CD4-positive, CD25-positive, alpha-beta regulatory T cell (primary cell): ENCODE results near the gene ETNK2. TPM values are rescaled to one million over a fixed set of nuclear protein-coding genes. Genes with fewer than 3 reads are reported as not detected.

Experiments
- ATAC-seq, 2 donors: fragments of 150-1000 bp; cut with Tn5 transposase; one replicate each; pipeline ENCODE4 v1.10.0; 2021; ENCODE audit warnings: low read depth in 2 of 2, moderate number of reproducible peaks in 2 of 2, moderate library complexity in 1 of 2
- DNase-seq, 3 donors: peaks; one replicate each; pipeline versions ENCODE4 v3.0.0 to v3.0.0-alpha.2; 2012 to 2022; ENCODE audit warnings: mixed read lengths in 1 of 3
- H3K27ac ChIP-seq: one replicate; pipeline ENCODE4 v1.7.0; 2013; ENCODE audit warnings: mild to moderate bottlenecking, low read length; ENCODE audit not compliant: insufficient read depth, poor library complexity, severe bottlenecking
- H3K27me3 ChIP-seq: one replicate; pipeline ENCODE4 v1.7.0; 2013; ENCODE audit warnings: low read length; ENCODE audit not compliant: control insufficient read depth, insufficient read depth
- H3K36me3 ChIP-seq: one replicate; pipeline ENCODE4 v1.7.0; 2013; ENCODE audit warnings: mild to moderate bottlenecking, low read length, moderate library complexity; ENCODE audit not compliant: control insufficient read depth, insufficient read depth
- H3K4me1 ChIP-seq: 2 replicates; pipeline ENCODE4 v1.7.0; 2013; ENCODE audit warnings: mild to moderate bottlenecking, low read length; ENCODE audit not compliant: insufficient read depth, control insufficient read depth, poor library complexity, severe bottlenecking
- H3K4me3 ChIP-seq: one replicate; pipeline ENCODE4 v1.7.0; 2013; ENCODE audit warnings: low read depth, mild to moderate bottlenecking, low read length, moderate library complexity
- H3K9me3 ChIP-seq, 2 experiments: 1 replicate in 1 of 2; 2 replicates in 1 of 2; pipeline ENCODE4 v1.7.0; 2013; ENCODE audit warnings: low read length in 2 of 2, mild to moderate bottlenecking in 1 of 2, moderate library complexity in 1 of 2; ENCODE audit not compliant: control insufficient read depth in 2 of 2
- H3K27ac Mint-ChIP-seq, 3 donors: one replicate each; pipeline ENCODE4 v1.8.0; 2020 to 2022; ENCODE audit warnings: mild to moderate bottlenecking in 3 of 3, mixed read lengths in 3 of 3, moderate library complexity in 2 of 3
- H3K27me3 Mint-ChIP-seq: one replicate; pipeline ENCODE4 v1.8.0; 2022; ENCODE audit warnings: mild to moderate bottlenecking, mixed read lengths
- H3K36me3 Mint-ChIP-seq: one replicate; pipeline ENCODE4 v1.8.0; 2020; ENCODE audit warnings: mixed read lengths
- H3K4me1 Mint-ChIP-seq, 4 donors: one replicate each; pipeline ENCODE4 v1.8.0; 2020 to 2022; ENCODE audit warnings: mixed read lengths in 4 of 4, mild to moderate bottlenecking in 1 of 4
- H3K4me3 Mint-ChIP-seq, 4 donors: one replicate each; pipeline ENCODE4 v1.8.0; 2020 to 2022; ENCODE audit warnings: mild to moderate bottlenecking in 4 of 4, mixed read lengths in 4 of 4, moderate library complexity in 3 of 4
- H3K9me3 Mint-ChIP-seq, 7 donors: one replicate each; pipeline ENCODE4 v1.8.0; 2020 to 2022; ENCODE audit warnings: mixed read lengths in 7 of 7, mild to moderate bottlenecking in 3 of 7, moderate library complexity in 2 of 7
- polyA plus RNA-seq, 4 donors: library from polyadenylated mRNA; unstranded; fragments of 300-500 nt; fragmentation: Illumina TruSeq; gene quantifications; one replicate each; pipeline ENCODE4 v1.2.3, GENCODE V29; 2021
- total RNA-seq: library from RNA; stranded (reverse); gene quantifications from one replicate; pipeline ENCODE4 v1.2.3, GENCODE V29; 2022

ETNK2 gene
- total and polyA plus RNA-seq, 5 donors from 2014 or later, result 0.55 to 3.0 (median 1.2) TPM

GRCh38 chr1:204194771-204195170 lies 42.9 kb upstream of the ETNK2 start:
- Mint-ChIP-seq H3K36me3 (no peaks in the 10 kb centered on the region), H3K4me3 (no peak overlapping the region), H3K27me3 (peaks cover 32% of the 10 kb centered on the region), H3K4me1 (peaks cover 0 to 13% (median 1%) of the 10 kb centered on the region in 4 donors), H3K27ac (peak overlapping the region in 2 of 3 donors; percentile 9 to 14), H3K9me3 (peaks cover 0 to 5% (median 0%) of the 10 kb centered on the region in 7 donors)
- no peak overlapping the region for H3K4me3 ChIP-seq
- peaks cover 2% of the 10 kb centered on the region for H3K27me3 ChIP-seq
- DNase-seq, result no peak
- H3K9me3 ChIP-seq, result no peaks in the 10 kb centered on the region
- H3K27ac ChIP-seq, result no peak overlapping the region
- ATAC-seq, result no peak
- H3K36me3 ChIP-seq, result no peaks in the 10 kb centered on the region
- no peaks in the 10 kb centered on the region for H3K4me1 ChIP-seq

GRCh38 chr1:204194080-204194479 lies 42.2 kb upstream of the ETNK2 start:
- H3K27me3 ChIP-seq, result peaks cover 7% of the 10 kb centered on the region
- H3K4me3 Mint-ChIP-seq, result no peak overlapping the region
- H3K36me3 Mint-ChIP-seq, result no peaks in the 10 kb centered on the region
- peak overlapping the region in 1 of 3 donors; percentile 14 for H3K27ac Mint-ChIP-seq
- ATAC-seq (no peak), DNase-seq (no peak)
- H3K9me3 Mint-ChIP-seq, result peaks cover 0 to 5% (median 0%) of the 10 kb centered on the region in 7 donors
- H3K4me1 Mint-ChIP-seq, result peaks cover 0 to 15% (median 1%) of the 10 kb centered on the region in 4 donors
- H3K4me1 ChIP-seq, result no peaks in the 10 kb centered on the region
- peaks cover 39% of the 10 kb centered on the region for H3K27me3 Mint-ChIP-seq
- H3K9me3 ChIP-seq, result no peaks in the 10 kb centered on the region
- H3K4me3 ChIP-seq, result no peak overlapping the region
- no peaks in the 10 kb centered on the region for H3K36me3 ChIP-seq
- H3K27ac ChIP-seq, result no peak overlapping the region

GRCh38 chr1:204192589-204193352 lies 40.9 kb upstream of the ETNK2 start:
- Mint-ChIP-seq H3K4me3 (no peak overlapping the region), H3K27me3 (peaks cover 46% of the 10 kb centered on the region), H3K9me3 (peaks cover 0 to 5% (median 0%) of the 10 kb centered on the region in 7 donors), H3K4me1 (peaks cover 0 to 15% (median 1%) of the 10 kb centered on the region in 4 donors), H3K27ac (no peak overlapping the region), H3K36me3 (no peaks in the 10 kb centered on the region)
- H3K9me3 ChIP-seq, result no peaks in the 10 kb centered on the region
- no peak overlapping the region for H3K27ac ChIP-seq
- no peak overlapping the region for H3K4me3 ChIP-seq
- DNase-seq, result no peak
- H3K36me3 ChIP-seq, result no peaks in the 10 kb centered on the region
- H3K4me1 ChIP-seq, result no peaks in the 10 kb centered on the region
- peaks cover 9% of the 10 kb centered on the region for H3K27me3 ChIP-seq
- no peak for ATAC-seq

GRCh38 chr1:204192046-204192445 lies 40.2 kb upstream of the ETNK2 start:
- peaks cover 0 to 15% (median 1%) of the 10 kb centered on the region in 4 donors for H3K4me1 Mint-ChIP-seq
- Histone ChIP-seq H3K9me3 (no peaks in the 10 kb centered on the region), H3K4me3 (no peak overlapping the region), H3K27ac (no peak overlapping the region), H3K36me3 (no peaks in the 10 kb centered on the region), H3K4me1 (no peaks in the 10 kb centered on the region), H3K27me3 (peaks cover 12% of the 10 kb centered on the region)
- ATAC-seq (no peak), DNase-seq (no peak)
- H3K27me3 Mint-ChIP-seq, result peaks cover 46% of the 10 kb centered on the region
- no peak overlapping the region for H3K27ac Mint-ChIP-seq
- no peak overlapping the region for H3K4me3 Mint-ChIP-seq
- peaks cover 0 to 5% (median 0%) of the 10 kb centered on the region in 7 donors for H3K9me3 Mint-ChIP-seq
- H3K36me3 Mint-ChIP-seq, result no peaks in the 10 kb centered on the region

- no peaks in the 10 kb centered on the region for H3K36me3 Mint-ChIP-seq
- ATAC-seq (no peak), DNase-seq (no peak)
- Histone ChIP-seq H3K27me3 (peaks cover 12% of the 10 kb centered on the region), H3K9me3 (no peaks in the 10 kb centered on the region), H3K4me3 (no peak overlapping the region), H3K4me1 (no peaks in the 10 kb centered on the region), H3K27ac (no peak overlapping the region), H3K36me3 (no peaks in the 10 kb centered on the region)
- H3K27me3 Mint-ChIP-seq, result peaks cover 46% of the 10 kb centered on the region
- H3K27ac Mint-ChIP-seq, result no peak overlapping the region
- H3K9me3 Mint-ChIP-seq, result peaks cover 0 to 5% (median 0%) of the 10 kb centered on the region in 7 donors
- H3K4me3 Mint-ChIP-seq, result no peak overlapping the region
- peaks cover 0 to 15% (median 1%) of the 10 kb centered on the region in 4 donors for H3K4me1 Mint-ChIP-seq
These were observed 39.6 kb upstream of the ETNK2 start for GRCh38 chr1:204191456-204191855.

- Histone ChIP-seq H3K27me3 (peaks cover 12% of the 10 kb centered on the region), H3K27ac (no peak overlapping the region), H3K4me3 (no peak overlapping the region), H3K36me3 (no peaks in the 10 kb centered on the region), H3K9me3 (no peaks in the 10 kb centered on the region), H3K4me1 (no peaks in the 10 kb centered on the region)
- Mint-ChIP-seq H3K27ac (peak overlapping the region in 1 of 3 donors; percentile 48), H3K4me3 (peak overlapping the region in 1 of 4 donors; percentile 38), H3K9me3 (peaks cover 0 to 5% (median 0%) of the 10 kb centered on the region in 7 donors), H3K4me1 (peaks cover 0 to 15% (median 1%) of the 10 kb centered on the region in 4 donors), H3K27me3 (peaks cover 46% of the 10 kb centered on the region), H3K36me3 (no peaks in the 10 kb centered on the region)
- ATAC-seq (no peak), DNase-seq (no peak)
These were observed 38.7 kb upstream of the ETNK2 start for GRCh38 chr1:204190212-204191211.

GRCh38 chr1:204188959-204189639 lies 37.3 kb upstream of the ETNK2 start:
- Mint-ChIP-seq H3K36me3 (no peaks in the 10 kb centered on the region), H3K9me3 (peaks cover 0 to 2% (median 0%) of the 10 kb centered on the region in 7 donors), H3K27ac (no peak overlapping the region), H3K27me3 (peaks cover 50% of the 10 kb centered on the region), H3K4me1 (peaks cover 0 to 7% (median 1%) of the 10 kb centered on the region in 4 donors), H3K4me3 (no peak overlapping the region)
- no peaks in the 10 kb centered on the region for H3K9me3 ChIP-seq
- no peak for DNase-seq
- H3K4me1 ChIP-seq, result no peaks in the 10 kb centered on the region
- no peak overlapping the region for H3K27ac ChIP-seq
- no peak overlapping the region for H3K4me3 ChIP-seq
- H3K27me3 ChIP-seq, result peaks cover 12% of the 10 kb centered on the region
- H3K36me3 ChIP-seq, result no peaks in the 10 kb centered on the region
- ATAC-seq, result no peak
